ENCODE measurements around the gene CRYBG2. TPM values are rescaled to one million over a fixed set of nuclear protein-coding genes. Genes with fewer than 3 reads are reported as not detected.
A peak's percentile ranks its signal among the peaks of the same experiment; 100 is the strongest.

CRYBG2 gene
- total and polyA plus RNA-seq, 2 of the 13 experiments (the other 11 are each of a cell fraction or from before 2014, with no cell fraction given) = 1.3 to 2.9 TPM

DNA sequence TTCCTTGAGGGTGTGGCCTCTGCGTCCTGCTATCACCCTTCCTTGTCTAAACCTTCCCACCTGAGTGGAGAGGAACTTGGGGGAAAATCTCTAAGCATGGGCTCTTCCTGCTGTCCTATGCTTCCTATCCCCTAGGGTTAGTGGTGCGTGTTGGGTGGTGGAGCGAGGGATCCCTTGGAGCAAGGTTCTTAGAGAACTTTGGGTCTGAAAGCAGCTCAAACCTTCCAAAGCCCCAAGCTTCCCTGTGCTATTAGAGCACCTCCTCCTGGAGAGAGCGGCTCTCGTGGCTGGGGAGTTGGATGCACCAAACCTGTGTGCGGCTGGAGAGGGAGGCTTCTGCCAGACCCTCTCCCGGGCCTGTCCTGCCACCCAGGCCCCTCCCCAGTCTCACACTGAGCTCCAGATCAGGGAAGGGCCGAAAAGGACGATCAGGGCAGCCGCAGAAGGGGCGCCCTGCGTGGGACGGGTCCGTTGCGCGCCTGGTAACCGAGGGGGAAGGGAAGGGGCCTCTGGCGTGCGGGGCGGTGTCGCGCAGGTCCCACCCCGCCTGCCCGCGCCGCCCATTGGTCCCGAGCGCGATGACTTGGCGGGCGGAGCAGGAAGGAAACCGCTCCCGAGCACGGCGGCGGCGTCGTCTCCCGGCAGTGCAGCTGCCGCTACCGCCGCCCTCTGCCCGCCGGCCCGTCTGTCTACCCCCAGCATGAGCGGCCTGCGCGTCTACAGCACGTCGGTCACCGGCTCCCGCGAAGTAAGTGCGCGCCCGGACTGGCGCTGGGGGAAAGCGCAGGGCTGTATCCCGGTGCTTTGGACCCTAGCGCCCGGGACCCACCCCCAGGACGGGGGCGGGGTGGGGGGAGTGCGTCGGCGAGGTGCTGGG lies 74.2 kb downstream of the CRYBG2 start, which contains the start of gene SH3BGRL3 (continued):
- TF ChIP-seq, protein P1, sequence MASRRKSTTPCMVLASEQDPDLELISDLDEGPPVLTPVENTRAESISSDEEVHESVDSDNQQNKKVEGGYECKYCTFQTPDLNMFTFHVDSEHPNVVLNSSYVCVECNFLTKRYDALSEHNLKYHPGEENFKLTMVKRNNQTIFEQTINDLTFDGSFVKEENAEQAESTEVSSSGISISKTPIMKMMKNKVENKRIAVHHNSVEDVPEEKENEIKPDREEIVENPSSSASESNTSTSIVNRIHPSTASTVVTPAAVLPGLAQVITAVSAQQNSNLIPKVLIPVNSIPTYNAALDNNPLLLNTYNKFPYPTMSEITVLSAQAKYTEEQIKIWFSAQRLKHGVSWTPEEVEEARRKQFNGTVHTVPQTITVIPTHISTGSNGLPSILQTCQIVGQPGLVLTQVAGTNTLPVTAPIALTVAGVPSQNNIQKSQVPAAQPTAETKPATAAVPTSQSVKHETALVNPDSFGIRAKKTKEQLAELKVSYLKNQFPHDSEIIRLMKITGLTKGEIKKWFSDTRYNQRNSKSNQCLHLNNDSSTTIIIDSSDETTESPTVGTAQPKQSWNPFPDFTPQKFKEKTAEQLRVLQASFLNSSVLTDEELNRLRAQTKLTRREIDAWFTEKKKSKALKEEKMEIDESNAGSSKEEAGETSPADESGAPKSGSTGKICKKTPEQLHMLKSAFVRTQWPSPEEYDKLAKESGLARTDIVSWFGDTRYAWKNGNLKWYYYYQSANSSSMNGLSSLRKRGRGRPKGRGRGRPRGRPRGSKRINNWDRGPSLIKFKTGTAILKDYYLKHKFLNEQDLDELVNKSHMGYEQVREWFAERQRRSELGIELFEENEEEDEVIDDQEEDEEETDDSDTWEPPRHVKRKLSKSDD (CRISPR knock-in tag; IDR thresholded peaks at IDR 0.05; ENCODE audit: low read depth) = no peak
- TF ChIP-seq ZFYVE20 (CRISPR knock-in tag; IDR thresholded peaks at IDR 0.05; ENCODE audit: borderline replicate concordance, low read depth) (no peak), POLR2G (IDR thresholded peaks at IDR 0.05; ENCODE audit: low read depth, low read length) (peak; percentile 86), FOXA3 (CRISPR knock-in tag; IDR thresholded peaks at IDR 0.05) (no peak; the same call in 1 of the 2 replicates), ZNF558 (CRISPR knock-in tag; IDR thresholded peaks at IDR 0.05; ENCODE audit: borderline replicate concordance) (no peak), PLRG1 (conservative IDR thresholded peaks at IDR 0.05) (no peak), SP1 (IDR thresholded peaks at IDR 0.05) (no peak), SP1 (CRISPR knock-in tag; IDR thresholded peaks at IDR 0.05) (no peak; the same call in 1 of the 2 replicates), ATM (IDR thresholded peaks at IDR 0.05; ENCODE audit: borderline replicate concordance) (no peak), CBX5 (CRISPR knock-in tag; IDR thresholded peaks at IDR 0.05; ENCODE audit: borderline replicate concordance) (no peak), SOX13 (IDR thresholded peaks at IDR 0.05) (no peak), SOX13 (CRISPR knock-in tag; conservative IDR thresholded peaks at IDR 0.05 in 1 of 2, IDR thresholded peaks at IDR 0.05 in 1 of 2) (peak in 1 of 2 experiments; percentile 51; a peak in 1 of 4 replicates), ZNF343 (CRISPR knock-in tag; IDR thresholded peaks at IDR 0.05) (peak; percentile 77; the same call in 1 of the 2 replicates), PRPF4 (IDR thresholded peaks at IDR 0.05; ENCODE audit: low read depth, low read length, poor library complexity, severe bottlenecking) (no peak), KLF13 (CRISPR knock-in tag; IDR thresholded peaks at IDR 0.05) (no peak), ZFP1 (CRISPR knock-in tag; IDR thresholded peaks at IDR 0.05) (no peak), SATB2 (CRISPR knock-in tag; IDR thresholded peaks at IDR 0.05) (no peak)
- TF ChIP-seq, protein P2, sequence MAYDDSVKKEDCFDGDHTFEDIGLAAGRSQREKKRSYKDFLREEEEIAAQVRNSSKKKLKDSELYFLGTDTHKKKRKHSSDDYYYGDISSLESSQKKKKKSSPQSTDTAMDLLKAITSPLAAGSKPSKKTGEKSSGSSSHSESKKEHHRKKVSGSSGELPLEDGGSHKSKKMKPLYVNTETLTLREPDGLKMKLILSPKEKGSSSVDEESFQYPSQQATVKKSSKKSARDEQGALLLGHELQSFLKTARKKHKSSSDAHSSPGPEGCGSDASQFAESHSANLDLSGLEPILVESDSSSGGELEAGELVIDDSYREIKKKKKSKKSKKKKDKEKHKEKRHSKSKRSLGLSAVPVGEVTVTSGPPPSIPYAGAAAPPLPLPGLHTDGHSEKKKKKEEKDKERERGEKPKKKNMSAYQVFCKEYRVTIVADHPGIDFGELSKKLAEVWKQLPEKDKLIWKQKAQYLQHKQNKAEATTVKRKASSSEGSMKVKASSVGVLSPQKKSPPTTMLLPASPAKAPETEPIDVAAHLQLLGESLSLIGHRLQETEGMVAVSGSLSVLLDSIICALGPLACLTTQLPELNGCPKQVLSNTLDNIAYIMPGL (CRISPR knock-in tag; IDR thresholded peaks at IDR 0.05; ENCODE audit: borderline replicate concordance in 1 of 2, low read depth in 1 of 2) = peak; percentile 59 to 75; a peak in 3 of 4 replicates
- TF ChIP-seq, protein P3, sequence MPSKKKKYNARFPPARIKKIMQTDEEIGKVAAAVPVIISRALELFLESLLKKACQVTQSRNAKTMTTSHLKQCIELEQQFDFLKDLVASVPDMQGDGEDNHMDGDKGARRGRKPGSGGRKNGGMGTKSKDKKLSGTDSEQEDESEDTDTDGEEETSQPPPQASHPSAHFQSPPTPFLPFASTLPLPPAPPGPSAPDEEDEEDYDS (CRISPR knock-in tag; IDR thresholded peaks at IDR 0.05) = peak; percentile 53; the same call in 1 of the 2 replicates
- TF ChIP-seq, protein P4, sequence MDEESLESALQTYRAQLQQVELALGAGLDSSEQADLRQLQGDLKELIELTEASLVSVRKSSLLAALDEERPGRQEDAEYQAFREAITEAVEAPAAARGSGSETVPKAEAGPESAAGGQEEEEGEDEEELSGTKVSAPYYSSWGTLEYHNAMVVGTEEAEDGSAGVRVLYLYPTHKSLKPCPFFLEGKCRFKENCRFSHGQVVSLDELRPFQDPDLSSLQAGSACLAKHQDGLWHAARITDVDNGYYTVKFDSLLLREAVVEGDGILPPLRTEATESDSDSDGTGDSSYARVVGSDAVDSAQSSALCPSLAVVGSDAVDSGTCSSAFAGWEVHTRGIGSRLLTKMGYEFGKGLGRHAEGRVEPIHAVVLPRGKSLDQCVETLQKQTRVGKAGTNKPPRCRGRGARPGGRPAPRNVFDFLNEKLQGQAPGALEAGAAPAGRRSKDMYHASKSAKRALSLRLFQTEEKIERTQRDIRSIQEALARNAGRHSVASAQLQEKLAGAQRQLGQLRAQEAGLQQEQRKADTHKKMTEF (CRISPR knock-in tag; IDR thresholded peaks at IDR 0.05) = peak; percentile 83
- TF ChIP-seq, protein P5, sequence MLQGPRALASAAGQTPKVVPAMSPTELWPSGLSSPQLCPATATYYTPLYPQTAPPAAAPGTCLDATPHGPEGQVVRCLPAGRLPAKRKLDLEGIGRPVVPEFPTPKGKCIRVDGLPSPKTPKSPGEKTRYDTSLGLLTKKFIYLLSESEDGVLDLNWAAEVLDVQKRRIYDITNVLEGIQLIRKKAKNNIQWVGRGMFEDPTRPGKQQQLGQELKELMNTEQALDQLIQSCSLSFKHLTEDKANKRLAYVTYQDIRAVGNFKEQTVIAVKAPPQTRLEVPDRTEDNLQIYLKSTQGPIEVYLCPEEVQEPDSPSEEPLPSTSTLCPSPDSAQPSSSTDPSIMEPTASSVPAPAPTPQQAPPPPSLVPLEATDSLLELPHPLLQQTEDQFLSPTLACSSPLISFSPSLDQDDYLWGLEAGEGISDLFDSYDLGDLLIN (CRISPR knock-in tag; IDR thresholded peaks at IDR 0.05; ENCODE audit: borderline replicate concordance) = no peak
